Smooth muscle cell (in vitro differentiated cells): Measurements from ENCODE around the gene HERPUD1. TPM values are rescaled to one million over a fixed set of nuclear protein-coding genes. Genes with fewer than 3 reads are reported as not detected.

Experiments
- DNase-seq: peaks from one replicate; lab custom pipeline; 2025; ENCODE audit not compliant: unreplicated experiment; lab: John Stamatoyannopoulos, UW
- H2AFZ ChIP-seq: fragments of 200-600 bp; sonication (generic); 2 replicates; pipeline ENCODE4 v1.6.0; 2016; ENCODE audit warnings: antibody characterized with exemption, low read depth, mild to moderate bottlenecking
- H3F3A ChIP-seq: fragments of 200-600 bp; sonication (generic); 2 replicates; pipeline ENCODE4 v1.6.0; 2017; ENCODE audit warnings: antibody characterized with exemption, low read depth
- H3K27ac ChIP-seq: fragments of 200-600 bp; sonication (generic); 2 replicates; pipeline ENCODE4 v1.5.1; 2016; ENCODE audit warnings: low read depth, mild to moderate bottlenecking
- H3K27me3 ChIP-seq: fragments of 200-600 bp; sonication (generic); 2 replicates; pipeline ENCODE4 v1.6.1; 2016; ENCODE audit warnings: low read depth, mild to moderate bottlenecking
- H3K36me3 ChIP-seq: fragments of 200-600 bp; sonication (generic); 2 replicates; pipeline ENCODE4 v1.5.1; 2016; ENCODE audit warnings: low read depth
- H3K4me1 ChIP-seq: fragments of 200-600 bp; sonication (generic); 2 replicates; pipeline ENCODE4 v1.5.1; 2016; ENCODE audit warnings: low read depth
- H3K4me2 ChIP-seq: fragments of 200-600 bp; sonication (generic); 2 replicates; pipeline ENCODE4 v1.6.0; 2016; ENCODE audit warnings: mild to moderate bottlenecking
- H3K4me3 ChIP-seq: fragments of 200-600 bp; sonication (generic); 2 replicates; pipeline ENCODE4 v1.5.1; 2016; ENCODE audit warnings: mild to moderate bottlenecking
- H3K79me2 ChIP-seq: fragments of 200-600 bp; sonication (generic); 2 replicates; pipeline ENCODE4 v1.6.0; 2016; ENCODE audit warnings: low read depth, mild to moderate bottlenecking
- H3K9ac ChIP-seq: fragments of 200-600 bp; sonication (generic); 2 replicates; pipeline ENCODE4 v1.6.0; 2016; ENCODE audit warnings: low read depth
- H3K9me3 ChIP-seq: fragments of 200-600 bp; sonication (generic); replicated peaks from 2 replicates; pipeline ENCODE4 v1.5.1; 2016; ENCODE audit warnings: low read depth
- H4K20me1 ChIP-seq: fragments of 200-600 bp; sonication (generic); 2 replicates; pipeline ENCODE4 v1.6.0; 2016; ENCODE audit warnings: low read depth
- WGBS: methylation state at CpG from one replicate; pipeline ENCODE4 v1.1.7; 2016; ENCODE audit warnings: low lambda C conversion rate; 5-methylcytosine and 5-hydroxymethylcytosine counted together
- polyA plus RNA-seq: library from polyadenylated mRNA; unstranded; fragments of >200 nt; fragmentation: Nextera tagmentation; extraction: Ambion mirVana; gene quantifications from 2 replicates; pipeline ENCODE4 v1.2.1, GENCODE V29; 2016
- total RNA-seq: library from RNA; depleted of rRNA; stranded (reverse); fragments of >200 nt; gene quantifications from 2 replicates; pipeline ENCODE4 v1.2.3, GENCODE V29; 2014
- TF ChIP-seq, protein P1 (sequence below): fragments of 200-600 bp; sonication (generic); IDR thresholded peaks from 2 replicates; pipeline ENCODE4 v1.5.1; 2017; ENCODE audit warnings: borderline replicate concordance, mild to moderate bottlenecking, antibody characterized with exemption; ENCODE audit not compliant: insufficient read depth, poor library complexity, severe bottlenecking

HERPUD1 gene
- total and polyA plus RNA-seq, 2 experiments from 2014 or later, result 253 to 291 TPM

- Histone ChIP-seq H3K9ac (no peak overlapping the region), H2AFZ (no peak overlapping the region), H3K4me2 (no peak overlapping the region), H3K4me1 (no peaks in the 10 kb centered on the region), H3K27me3 (no peaks in the 10 kb centered on the region), H3K27ac (no peak overlapping the region), H3K9me3 (no peaks in the 10 kb centered on the region), H3K79me2 (no peaks in the 10 kb centered on the region), H3K36me3 (no peaks in the 10 kb centered on the region), H3K4me3 (no peak overlapping the region), H3F3A (peaks cover 5% of the 10 kb centered on the region), H4K20me1 (no peaks in the 10 kb centered on the region)
- 72% methylated on average over 14 of the region's 15 CpGs for WGBS
- TF ChIP-seq, protein P1, sequence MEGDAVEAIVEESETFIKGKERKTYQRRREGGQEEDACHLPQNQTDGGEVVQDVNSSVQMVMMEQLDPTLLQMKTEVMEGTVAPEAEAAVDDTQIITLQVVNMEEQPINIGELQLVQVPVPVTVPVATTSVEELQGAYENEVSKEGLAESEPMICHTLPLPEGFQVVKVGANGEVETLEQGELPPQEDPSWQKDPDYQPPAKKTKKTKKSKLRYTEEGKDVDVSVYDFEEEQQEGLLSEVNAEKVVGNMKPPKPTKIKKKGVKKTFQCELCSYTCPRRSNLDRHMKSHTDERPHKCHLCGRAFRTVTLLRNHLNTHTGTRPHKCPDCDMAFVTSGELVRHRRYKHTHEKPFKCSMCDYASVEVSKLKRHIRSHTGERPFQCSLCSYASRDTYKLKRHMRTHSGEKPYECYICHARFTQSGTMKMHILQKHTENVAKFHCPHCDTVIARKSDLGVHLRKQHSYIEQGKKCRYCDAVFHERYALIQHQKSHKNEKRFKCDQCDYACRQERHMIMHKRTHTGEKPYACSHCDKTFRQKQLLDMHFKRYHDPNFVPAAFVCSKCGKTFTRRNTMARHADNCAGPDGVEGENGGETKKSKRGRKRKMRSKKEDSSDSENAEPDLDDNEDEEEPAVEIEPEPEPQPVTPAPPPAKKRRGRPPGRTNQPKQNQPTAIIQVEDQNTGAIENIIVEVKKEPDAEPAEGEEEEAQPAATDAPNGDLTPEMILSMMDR, result peak; percentile 39
- DNase-seq, result no peak
Observed at GRCh38 chr16:56950881-56951771, 19.2 kb downstream of the HERPUD1 start.

GRCh38 chr16:56953006-56953405 lies 21.1 kb downstream of the HERPUD1 start:
- H3K79me2 ChIP-seq, result no peaks in the 10 kb centered on the region
- H3K4me2 ChIP-seq, result no peak overlapping the region
- no peaks in the 10 kb centered on the region for H3K36me3 ChIP-seq
- H3K4me3 ChIP-seq, result no peak overlapping the region
- H3F3A ChIP-seq, result no peaks in the 10 kb centered on the region
- no peak for DNase-seq
- H3K4me1 ChIP-seq, result no peaks in the 10 kb centered on the region
- no peaks in the 10 kb centered on the region for H4K20me1 ChIP-seq
- H3K27me3 ChIP-seq, result no peaks in the 10 kb centered on the region
- no peaks in the 10 kb centered on the region for H3K9me3 ChIP-seq
- no peak overlapping the region for H2AFZ ChIP-seq
- 88% methylated on average over 6 of the region's 6 CpGs for WGBS
- no peak overlapping the region for H3K9ac ChIP-seq
- TF ChIP-seq, protein P1, result no peak
- H3K27ac ChIP-seq, result no peak overlapping the region

DNA sequence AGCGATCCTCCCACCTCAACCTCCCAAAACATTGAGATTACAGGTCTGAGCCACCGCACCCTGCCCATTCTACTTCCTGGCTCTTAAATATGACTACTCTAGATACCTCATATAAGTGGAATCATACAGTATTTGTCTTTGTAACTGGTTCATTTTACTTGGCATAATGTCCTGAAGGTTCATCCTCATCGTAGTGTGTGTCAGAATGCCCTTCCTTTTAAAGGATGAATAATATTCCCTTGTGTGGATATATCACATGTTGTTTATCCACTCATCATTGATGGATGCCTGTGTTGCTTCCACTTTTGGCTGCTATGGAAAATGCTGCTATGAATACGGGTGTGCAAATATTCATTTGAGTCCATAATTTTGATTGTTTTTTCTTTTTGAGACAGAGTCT lies 24.1 kb downstream of the HERPUD1 start:
- H2AFZ ChIP-seq, result no peak overlapping the region
- H3F3A ChIP-seq, result no peaks in the 10 kb centered on the region
- no peaks in the 10 kb centered on the region for H3K9me3 ChIP-seq
- H3K4me3 ChIP-seq, result no peak overlapping the region
- TF ChIP-seq, protein P1, result no peak
- H3K27me3 ChIP-seq, result no peaks in the 10 kb centered on the region
- H3K79me2 ChIP-seq, result no peaks in the 10 kb centered on the region
- no peak overlapping the region for H3K27ac ChIP-seq
- WGBS, result 93% methylated on average over 4 of the region's 4 CpGs
- H3K9ac ChIP-seq, result no peak overlapping the region
- H4K20me1 ChIP-seq, result no peaks in the 10 kb centered on the region
- DNase-seq, result no peak
- H3K4me2 ChIP-seq, result no peak overlapping the region
- no peaks in the 10 kb centered on the region for H3K36me3 ChIP-seq
- H3K4me1 ChIP-seq, result no peaks in the 10 kb centered on the region
